IPS-18a (cell line): ENCODE results near the gene CPAMD8.

Experiments
- H3K27ac ChIP-seq: one replicate; pipeline ENCODE4 v1.5.1; 2013; ENCODE audit warnings: low read length
- H3K27me3 ChIP-seq: one replicate; pipeline ENCODE4 v1.6.1; 2013; ENCODE audit warnings: mild to moderate bottlenecking, low read length; ENCODE audit not compliant: control insufficient read depth, insufficient read depth
- H3K36me3 ChIP-seq: one replicate; pipeline ENCODE4 v1.6.1; 2013; ENCODE audit warnings: low read depth, low read length; ENCODE audit not compliant: control insufficient read depth
- H3K4me1 ChIP-seq: one replicate; pipeline ENCODE4 v1.6.1; 2013; ENCODE audit warnings: low read depth, low read length; ENCODE audit not compliant: control insufficient read depth
- H3K4me3 ChIP-seq: one replicate; pipeline ENCODE4 v1.5.1; 2013; ENCODE audit warnings: low read length
- H3K9ac ChIP-seq: one replicate; pipeline ENCODE4 v1.6.1; 2013; ENCODE audit warnings: mild to moderate bottlenecking, low read length, moderate library complexity
- H3K9me3 ChIP-seq: one replicate; pipeline ENCODE4 v1.6.1; 2013; ENCODE audit warnings: low read depth, low read length; ENCODE audit not compliant: control insufficient read depth

CPAMD8 gene

GRCh38 chr19:16895467-16896145 is 131.0 kb downstream of the CPAMD8 start:
- no peak overlapping the region for H3K4me3 ChIP-seq

GRCh38 chr19:16894080-16894479 is 132.5 kb downstream of the CPAMD8 start:
- Histone ChIP-seq H3K27ac (no peak overlapping the region), H3K27me3 (peaks cover 26% of the 10 kb centered on the region), H3K4me3 (no peak overlapping the region), H3K9me3 (no peaks in the 10 kb centered on the region), H3K36me3 (no peaks in the 10 kb centered on the region), H3K9ac (no peak overlapping the region), H3K4me1 (no peaks in the 10 kb centered on the region)

More at GRCh38 chr19:16895467-16896145, 131.0 kb downstream of the CPAMD8 start:
- no peaks in the 10 kb centered on the region for H3K9me3 ChIP-seq
- peaks cover 26% of the 10 kb centered on the region for H3K27me3 ChIP-seq
- no peaks in the 10 kb centered on the region for H3K36me3 ChIP-seq
- H3K4me1 ChIP-seq: no peaks in the 10 kb centered on the region
- H3K9ac ChIP-seq: no peak overlapping the region
- H3K27ac ChIP-seq: no peak overlapping the region

- Histone ChIP-seq H3K9ac (no peak overlapping the region), H3K27me3 (peaks cover 24% of the 10 kb centered on the region), H3K4me1 (no peaks in the 10 kb centered on the region), H3K36me3 (no peaks in the 10 kb centered on the region), H3K27ac (no peak overlapping the region), H3K4me3 (no peak overlapping the region), H3K9me3 (no peaks in the 10 kb centered on the region)
Measured at GRCh38 chr19:16893686-16893989, 133.0 kb downstream of the CPAMD8 start.

GRCh38 chr19:16892868-16893685 is 133.5 kb downstream of the CPAMD8 start:
- H3K27me3 ChIP-seq: peaks cover 18% of the 10 kb centered on the region
- H3K27ac ChIP-seq: no peak overlapping the region
- no peaks in the 10 kb centered on the region for H3K4me1 ChIP-seq
- no peaks in the 10 kb centered on the region for H3K36me3 ChIP-seq
- H3K9ac ChIP-seq: no peak overlapping the region
- no peak overlapping the region for H3K4me3 ChIP-seq
- H3K9me3 ChIP-seq: no peaks in the 10 kb centered on the region

- Histone ChIP-seq H3K36me3 (no peaks in the 10 kb centered on the region), H3K27me3 (peaks cover 13% of the 10 kb centered on the region), H3K4me1 (no peaks in the 10 kb centered on the region), H3K9me3 (no peaks in the 10 kb centered on the region), H3K9ac (no peak overlapping the region), H3K27ac (no peak overlapping the region), H3K4me3 (no peak overlapping the region)
Measured at GRCh38 chr19:16892436-16892835, 134.2 kb downstream of the CPAMD8 start.

GRCh38 chr19:16891696-16892382 is 134.8 kb downstream of the CPAMD8 start:
- H3K27me3 ChIP-seq: peaks cover 13% of the 10 kb centered on the region
- H3K4me3 ChIP-seq: no peak overlapping the region
- no peaks in the 10 kb centered on the region for H3K36me3 ChIP-seq
- H3K9me3 ChIP-seq: no peaks in the 10 kb centered on the region
- no peaks in the 10 kb centered on the region for H3K4me1 ChIP-seq
- H3K9ac ChIP-seq: no peak overlapping the region
- H3K27ac ChIP-seq: no peak overlapping the region

GRCh38 chr19:16890461-16891184 is 136.0 kb downstream of the CPAMD8 start:
- Histone ChIP-seq H3K4me3 (no peak overlapping the region), H3K36me3 (no peaks in the 10 kb centered on the region), H3K27ac (no peak overlapping the region), H3K4me1 (no peaks in the 10 kb centered on the region), H3K27me3 (peaks cover 4% of the 10 kb centered on the region), H3K9me3 (no peaks in the 10 kb centered on the region), H3K9ac (no peak overlapping the region)

GRCh38 chr19:16889883-16890460 is 136.6 kb downstream of the CPAMD8 start:
- H3K4me3 ChIP-seq: no peak overlapping the region
- no peaks in the 10 kb centered on the region for H3K27me3 ChIP-seq
- no peak overlapping the region for H3K27ac ChIP-seq
- H3K9ac ChIP-seq: no peak overlapping the region
- no peaks in the 10 kb centered on the region for H3K36me3 ChIP-seq
- H3K9me3 ChIP-seq: no peaks in the 10 kb centered on the region
- no peaks in the 10 kb centered on the region for H3K4me1 ChIP-seq

- H3K4me1 ChIP-seq: no peaks in the 10 kb centered on the region
- no peaks in the 10 kb centered on the region for H3K36me3 ChIP-seq
- no peaks in the 10 kb centered on the region for H3K9me3 ChIP-seq
- no peaks in the 10 kb centered on the region for H3K27me3 ChIP-seq
- H3K27ac ChIP-seq: no peak overlapping the region
- no peak overlapping the region for H3K4me3 ChIP-seq
- H3K9ac ChIP-seq: no peak overlapping the region
Measured at GRCh38 chr19:16889366-16889882, 137.2 kb downstream of the CPAMD8 start.

- Histone ChIP-seq H3K9me3 (no peaks in the 10 kb centered on the region), H3K36me3 (no peaks in the 10 kb centered on the region), H3K9ac (no peak within 1 kb of the TSS), H3K4me3 (no peak within 1 kb of the TSS), H3K27me3 (no peaks in the 10 kb centered on the region), H3K4me1 (no peaks in the 10 kb centered on the region), H3K27ac (no peak within 1 kb of the TSS)
Measured at GRCh38 chr19:16888629-16889365, 137.8 kb downstream of the CPAMD8 start, which contains the start of gene F2RL3. Gene F2RL3, plus strand, starts transcription at chr19:16888999. Its CDS starts 191 bp downstream, at chr19:16889190.
